Adrenal gland (tissue), 5 donors: Measurements from ENCODE around the gene KDM4B.

Experiments used
- POLR2A ChIP-seq, 2 donors: fragments of 450-650 bp; IDR thresholded peaks; one replicate each; pipeline ENCODE4 v1.6.1; 2017; ENCODE audit warnings: antibody characterized with exemption in 2 of 2, mild to moderate bottlenecking in 2 of 2, moderate library complexity in 1 of 2
- TF ChIP-seq, protein P1 (sequence below), 6 experiments: fragments of 450-650 bp in 4 of 6; fragments of 200-600 bp in 2 of 6; sonication (generic) in 1 of 6; IDR thresholded peaks; 1 replicate in 5 of 6; 2 replicates in 1 of 6; pipeline versions ENCODE4 v1.5.1 to v1.8.0; 2016 to 2021; ENCODE audit warnings: antibody characterized with exemption in 6 of 6, mild to moderate bottlenecking in 2 of 6, moderate library complexity in 1 of 6
- donor health status: DM: no; HTN: no; CAD: no.

GRCh38 chr19:5079071-5079774 is 110.3 kb downstream of the KDM4B start:
- no peak for TF ChIP-seq POLR2A (IDR thresholded peaks at IDR 0.05)
- TF ChIP-seq, protein P1, sequence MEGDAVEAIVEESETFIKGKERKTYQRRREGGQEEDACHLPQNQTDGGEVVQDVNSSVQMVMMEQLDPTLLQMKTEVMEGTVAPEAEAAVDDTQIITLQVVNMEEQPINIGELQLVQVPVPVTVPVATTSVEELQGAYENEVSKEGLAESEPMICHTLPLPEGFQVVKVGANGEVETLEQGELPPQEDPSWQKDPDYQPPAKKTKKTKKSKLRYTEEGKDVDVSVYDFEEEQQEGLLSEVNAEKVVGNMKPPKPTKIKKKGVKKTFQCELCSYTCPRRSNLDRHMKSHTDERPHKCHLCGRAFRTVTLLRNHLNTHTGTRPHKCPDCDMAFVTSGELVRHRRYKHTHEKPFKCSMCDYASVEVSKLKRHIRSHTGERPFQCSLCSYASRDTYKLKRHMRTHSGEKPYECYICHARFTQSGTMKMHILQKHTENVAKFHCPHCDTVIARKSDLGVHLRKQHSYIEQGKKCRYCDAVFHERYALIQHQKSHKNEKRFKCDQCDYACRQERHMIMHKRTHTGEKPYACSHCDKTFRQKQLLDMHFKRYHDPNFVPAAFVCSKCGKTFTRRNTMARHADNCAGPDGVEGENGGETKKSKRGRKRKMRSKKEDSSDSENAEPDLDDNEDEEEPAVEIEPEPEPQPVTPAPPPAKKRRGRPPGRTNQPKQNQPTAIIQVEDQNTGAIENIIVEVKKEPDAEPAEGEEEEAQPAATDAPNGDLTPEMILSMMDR (IDR thresholded peaks at IDR 0.05), result no peak
